H1 (cell line): ENCODE data around the gene LCN15. TPM values are rescaled to one million over a fixed set of nuclear protein-coding genes. Genes with fewer than 3 reads are reported as not detected.

Source experiments
- BACH1 ChIP-seq: IDR thresholded peaks from 2 replicates; pipeline ENCODE4 v1.6.1; 2012; ENCODE audit warnings: low read length, improper control_type of control experiment
- FOSL1 ChIP-seq: IDR thresholded peaks from 2 replicates; pipeline ENCODE4 v1.6.1; 2011; ENCODE audit warnings: mild to moderate bottlenecking, low read depth, low read length, moderate library complexity; ENCODE audit not compliant: insufficient read depth
- polyA plus RNA-seq, 7 experiments: library from polyadenylated mRNA; depleted of rRNA in 3 of 7; stranded (reverse) in 5 of 7; unstranded in 2 of 7; fragments of >200 nt in 5 of 7; fragments of 200-250 nt in 2 of 7; gene quantifications; 1 replicate in 5 of 7; 2 replicates in 1 of 7; 4 replicates in 1 of 7; pipeline versions ENCODE4 v1.2.1 to v1.2.3, GENCODE V29; 2011 to 2013; ENCODE audit warnings: missing spikeins in 2 of 7, mixed read lengths in 2 of 7
- total RNA-seq: library from RNA; stranded (reverse); fragmentation: NEBNext Ultra II Directional; extraction: Animal tissue kit (Norgen Biotek cat#: 25700); gene quantifications from 2 replicates; pipeline ENCODE4 v1.2.1, GENCODE V29; 2021

LCN15 gene
- total and polyA plus RNA-seq, 2 of the 8 experiments (the other 6 are each of a cell fraction or from before 2014, with no cell fraction given): 0.08 to 0.47 TPM

- TF ChIP-seq FOSL1: no peak
- no peak for TF ChIP-seq BACH1
These were observed 30.7 kb downstream of the LCN15 start (continued) for GRCh38 chr9:136733611-136734010.
